PC-3 (cell line): ENCODE data around the gene STUB1.

ENCODE experiments used
- EZH2 ChIP-seq: fragments of 300-600 bp; sonication (generic); IDR thresholded peaks from one replicate; pipeline ENCODE4 v1.6.1; 2017; ENCODE audit warnings: antibody characterized with exemption, mild to moderate bottlenecking, low read length; ENCODE audit not compliant: unreplicated experiment
- EZH2phosphoT487 ChIP-seq: fragments of 300-600 bp; sonication (generic); IDR thresholded peaks from 2 replicates; pipeline ENCODE4 v1.6.1; 2018; ENCODE audit warnings: mild to moderate bottlenecking, antibody characterized with exemption, low read length, borderline replicate concordance
- TF ChIP-seq, protein P1 (sequence below): fragments of 300-600 bp; sonication (generic); conservative IDR thresholded peaks from 2 replicates; pipeline ENCODE4 v1.5.1; 2017; ENCODE audit warnings: antibody characterized with exemption, low read depth, mild to moderate bottlenecking, low read length

DNA sequence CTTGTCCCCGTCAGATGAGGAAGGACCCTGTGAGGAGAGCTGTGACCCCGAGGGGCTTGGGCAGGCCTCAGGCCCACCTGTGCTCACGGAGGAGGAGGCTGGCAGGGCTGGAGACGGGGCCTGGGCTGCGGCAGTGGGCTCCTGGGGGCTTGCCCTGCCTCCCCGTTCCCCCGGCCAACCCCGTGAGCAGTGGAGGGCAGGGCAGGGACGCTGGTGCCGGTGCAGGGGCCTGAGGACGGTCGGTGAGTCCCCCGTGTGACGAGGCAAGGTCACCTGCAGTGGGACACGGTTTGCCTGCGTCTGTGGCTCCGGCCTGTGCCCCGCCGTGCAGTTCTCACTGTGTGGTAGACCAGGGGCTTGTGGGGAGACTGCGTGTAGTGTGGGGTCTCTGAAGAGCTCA lies 20.6 kb upstream of the STUB1 start:
- TF ChIP-seq, protein P1, sequence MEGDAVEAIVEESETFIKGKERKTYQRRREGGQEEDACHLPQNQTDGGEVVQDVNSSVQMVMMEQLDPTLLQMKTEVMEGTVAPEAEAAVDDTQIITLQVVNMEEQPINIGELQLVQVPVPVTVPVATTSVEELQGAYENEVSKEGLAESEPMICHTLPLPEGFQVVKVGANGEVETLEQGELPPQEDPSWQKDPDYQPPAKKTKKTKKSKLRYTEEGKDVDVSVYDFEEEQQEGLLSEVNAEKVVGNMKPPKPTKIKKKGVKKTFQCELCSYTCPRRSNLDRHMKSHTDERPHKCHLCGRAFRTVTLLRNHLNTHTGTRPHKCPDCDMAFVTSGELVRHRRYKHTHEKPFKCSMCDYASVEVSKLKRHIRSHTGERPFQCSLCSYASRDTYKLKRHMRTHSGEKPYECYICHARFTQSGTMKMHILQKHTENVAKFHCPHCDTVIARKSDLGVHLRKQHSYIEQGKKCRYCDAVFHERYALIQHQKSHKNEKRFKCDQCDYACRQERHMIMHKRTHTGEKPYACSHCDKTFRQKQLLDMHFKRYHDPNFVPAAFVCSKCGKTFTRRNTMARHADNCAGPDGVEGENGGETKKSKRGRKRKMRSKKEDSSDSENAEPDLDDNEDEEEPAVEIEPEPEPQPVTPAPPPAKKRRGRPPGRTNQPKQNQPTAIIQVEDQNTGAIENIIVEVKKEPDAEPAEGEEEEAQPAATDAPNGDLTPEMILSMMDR = no peak
- TF ChIP-seq EZH2 (no peak), EZH2phosphoT487 (no peak)
